Mesendoderm (in vitro differentiated cells): ENCODE results near the gene ANKRD12.
"Not testable (repeated sequence)": the region's sequence is repeated elsewhere in the genome, so short reads cannot be mapped to it uniquely, and the experiment has no call there.

Experiments
- DNase-seq: peaks from one replicate; pipeline ENCODE4 v3.0.0; 2013
- H2AK5ac ChIP-seq: 2 replicates; pipeline ENCODE4 v1.6.1; 2013; ENCODE audit warnings: low read length, inconsistent platforms
- H2BK120ac ChIP-seq: 2 replicates; pipeline ENCODE4 v1.6.1; 2013; ENCODE audit warnings: low read depth, mild to moderate bottlenecking, low read length, moderate library complexity, mixed read lengths
- H2BK15ac ChIP-seq: replicated peaks from 2 replicates; pipeline ENCODE4 v1.6.1; 2013; ENCODE audit warnings: low read depth, mild to moderate bottlenecking, moderate library complexity
- H2BK5ac ChIP-seq: 2 replicates; pipeline ENCODE4 v1.6.1; 2013; ENCODE audit warnings: low read length, inconsistent platforms
- H3K18ac ChIP-seq: 2 replicates; pipeline ENCODE4 v1.6.1; 2013; ENCODE audit warnings: mild to moderate bottlenecking, low read length, mixed read lengths
- H3K23ac ChIP-seq: one replicate; pipeline ENCODE4 v1.6.1; 2013; ENCODE audit warnings: low read length
- H3K27ac ChIP-seq: 2 replicates; pipeline ENCODE4 v1.5.1; 2013; ENCODE audit warnings: low read depth, mild to moderate bottlenecking, inconsistent platforms, low read length, moderate library complexity
- H3K27me3 ChIP-seq: 2 replicates; pipeline ENCODE4 v1.6.1; 2013; ENCODE audit warnings: low read length, control low read depth, mild to moderate bottlenecking, inconsistent platforms; ENCODE audit not compliant: insufficient read depth, poor library complexity
- H3K36me3 ChIP-seq: 2 replicates; pipeline ENCODE4 v1.6.1; 2013; ENCODE audit warnings: low read length, inconsistent platforms; ENCODE audit not compliant: control insufficient read depth, insufficient read depth
- H3K4ac ChIP-seq: one replicate; pipeline ENCODE4 v1.6.1; 2013; ENCODE audit warnings: low read depth, mild to moderate bottlenecking, low read length, moderate library complexity
- H3K4me1 ChIP-seq: 2 replicates; pipeline ENCODE4 v1.6.1; 2013; ENCODE audit warnings: low read depth, low read length, inconsistent platforms; ENCODE audit not compliant: control insufficient read depth
- H3K4me2 ChIP-seq: 2 replicates; pipeline ENCODE4 v1.6.1; 2013; ENCODE audit warnings: low read length
- H3K4me3 ChIP-seq: 2 replicates; pipeline ENCODE4 v1.5.1; 2013; ENCODE audit warnings: mild to moderate bottlenecking, low read length
- H3K56ac ChIP-seq: one replicate; pipeline ENCODE4 v1.6.1; 2013; ENCODE audit warnings: low read length
- H3K79me1 ChIP-seq: 2 replicates; pipeline ENCODE4 v1.6.1; 2013; ENCODE audit warnings: low read length, inconsistent platforms
- H3K79me2 ChIP-seq: 2 replicates; pipeline ENCODE4 v1.6.1; 2013; ENCODE audit warnings: mild to moderate bottlenecking, low read length; ENCODE audit not compliant: control insufficient read depth, insufficient read depth
- H3K9ac ChIP-seq: 2 replicates; pipeline ENCODE4 v1.6.1; 2013; ENCODE audit warnings: low read length, inconsistent platforms
- H4K5ac ChIP-seq: one replicate; pipeline ENCODE4 v1.6.1; 2013; ENCODE audit warnings: low read length
- H4K8ac ChIP-seq: one replicate; pipeline ENCODE4 v1.6.1; 2013; ENCODE audit warnings: low read depth, mild to moderate bottlenecking, control low read depth, low read length, moderate library complexity
- WGBS: extraction: QIAGEN DNeasy Blood & Tissue Kit; methylation state at CpG from one replicate; pipeline ENCODE4 v1.1.7; 2013; ENCODE audit warnings: low lambda C conversion rate, missing lambda C conversion rate; ENCODE audit not compliant: insufficient coverage; ENCODE audit errors: extremely low coverage; 5-methylcytosine and 5-hydroxymethylcytosine counted together

ANKRD12 gene

DNA sequence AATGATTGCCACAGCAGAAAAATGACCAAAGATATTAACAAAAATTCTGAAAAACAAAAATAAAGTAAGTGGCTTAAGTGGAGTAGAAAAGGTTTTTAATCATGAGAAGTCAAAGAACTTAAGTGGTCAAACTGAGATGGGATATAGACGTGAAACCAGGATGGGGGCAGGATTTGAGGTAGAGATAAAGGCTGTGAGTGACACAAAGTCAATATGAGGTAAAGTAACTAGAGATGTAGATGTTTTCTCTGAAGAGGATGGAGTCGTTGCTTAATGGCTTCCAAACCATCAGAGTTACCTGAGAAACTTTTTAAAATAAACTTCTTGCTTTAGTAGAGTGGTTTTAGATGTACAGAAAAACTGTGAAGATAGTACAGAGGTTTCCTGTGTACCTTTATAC lies 21.2 kb downstream of the ANKRD12 start:
- no peak overlapping the region for H3K4ac ChIP-seq
- H3K23ac ChIP-seq: no peak overlapping the region
- no peaks in the 10 kb centered on the region for H3K36me3 ChIP-seq
- WGBS: no CpG with 5 or more reads among the region's 2 CpGs
- no peak overlapping the region for H4K5ac ChIP-seq
- H3K56ac ChIP-seq: no peak overlapping the region
- DNase-seq: no peak
- H2AK5ac ChIP-seq: no peak overlapping the region
- no peak overlapping the region for H2BK15ac ChIP-seq
- H3K79me2 ChIP-seq: peaks cover 6% of the 10 kb centered on the region
- H3K27ac ChIP-seq: no peak overlapping the region
- no peak overlapping the region for H3K9ac ChIP-seq
- peaks cover 8% of the 10 kb centered on the region for H3K79me1 ChIP-seq
- H2BK120ac ChIP-seq: no peak overlapping the region
- no peak overlapping the region for H3K18ac ChIP-seq
- H3K4me3 ChIP-seq: no peak overlapping the region
- H2BK5ac ChIP-seq: no peak overlapping the region
- no peaks in the 10 kb centered on the region for H3K4me1 ChIP-seq
- H4K8ac ChIP-seq: no peak overlapping the region
- H3K27me3 ChIP-seq: no peaks in the 10 kb centered on the region
- H3K4me2 ChIP-seq: no peak overlapping the region

DNA sequence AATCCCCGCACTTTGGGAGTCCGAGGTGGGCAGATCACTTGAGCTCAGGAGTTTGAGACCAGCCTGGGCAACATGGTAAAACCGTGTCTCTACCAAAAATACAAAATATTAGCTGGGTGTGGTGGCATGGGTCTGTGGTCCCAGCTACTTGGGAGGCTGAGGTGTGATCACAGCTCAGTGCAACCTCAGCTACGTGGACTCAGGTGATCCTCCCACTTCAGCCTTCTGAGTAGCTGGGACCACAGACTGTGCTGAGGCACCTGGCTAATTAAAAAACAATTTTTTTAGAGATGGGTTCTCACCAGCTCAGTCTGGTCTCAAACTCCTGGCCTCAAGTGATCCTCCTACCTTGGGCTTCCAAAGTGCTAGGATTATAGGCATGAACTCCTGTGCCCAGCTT lies 23.4 kb downstream of the ANKRD12 start:
- DNase-seq: no peak
- Histone ChIP-seq H3K79me2 (peaks cover 4% of the 10 kb centered on the region), H4K5ac (no peak overlapping the region), H2BK5ac (no peak overlapping the region), H4K8ac (no peak overlapping the region), H3K9ac (no peak overlapping the region), H3K18ac (no peak overlapping the region), H3K4me3 (no peak overlapping the region), H3K4ac (no peak overlapping the region), H3K56ac (no peak overlapping the region), H3K4me1 (no peaks in the 10 kb centered on the region), H3K4me2 (no peak overlapping the region), H3K79me1 (peaks cover 4% of the 10 kb centered on the region), H3K23ac (no peak overlapping the region), H3K27ac (no peak overlapping the region), H2BK15ac (no peak overlapping the region), H3K27me3 (no peaks in the 10 kb centered on the region), H2AK5ac (no peak overlapping the region), H2BK120ac (no peak overlapping the region), H3K36me3 (no peaks in the 10 kb centered on the region)
- no CpG with 5 or more reads among the region's 4 CpGs for WGBS

- DNase-seq, H3K79me1 ChIP-seq, H2BK120ac ChIP-seq, H2BK5ac ChIP-seq, H2AK5ac ChIP-seq, H3K56ac ChIP-seq, H2BK15ac ChIP-seq, H3K79me2 ChIP-seq, H3K4ac ChIP-seq, H4K8ac ChIP-seq, H3K4me2 ChIP-seq, H3K27me3 ChIP-seq, H3K9ac ChIP-seq, H3K4me3 ChIP-seq, H3K18ac ChIP-seq, H3K36me3 ChIP-seq, H3K4me1 ChIP-seq, H4K5ac ChIP-seq, H3K27ac ChIP-seq, H3K23ac ChIP-seq: not testable (repeated sequence)
- no CpG with 5 or more reads among the region's 4 CpGs for WGBS
Measured at GRCh38 chr18:9162663-9163062, 26.1 kb downstream of the ANKRD12 start.

DNA sequence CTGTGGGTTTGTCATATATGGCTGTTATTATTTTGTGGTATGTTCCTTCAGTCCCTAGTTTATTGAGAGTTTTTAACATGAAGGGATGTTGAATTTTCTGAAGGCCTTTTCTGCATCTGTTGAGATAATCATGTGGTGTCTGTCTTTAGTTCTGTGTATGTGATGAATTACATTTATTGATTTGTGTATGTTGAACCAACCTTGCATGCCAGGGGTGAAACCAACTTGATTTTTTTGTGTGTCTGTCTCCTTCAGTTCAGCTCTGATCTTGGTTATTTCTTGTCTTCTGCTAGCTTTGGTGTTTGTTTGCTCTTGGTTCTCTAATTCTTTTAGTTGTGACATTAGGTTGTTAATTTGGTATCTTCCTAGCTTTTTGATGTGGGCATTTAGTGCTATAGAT lies 27.6 kb downstream of the ANKRD12 start:
- H3K27ac ChIP-seq, H2BK5ac ChIP-seq, H3K23ac ChIP-seq, H3K4me1 ChIP-seq, H3K4ac ChIP-seq, H3K4me2 ChIP-seq, H3K79me1 ChIP-seq, H2BK120ac ChIP-seq, H3K27me3 ChIP-seq, H3K9ac ChIP-seq, H3K56ac ChIP-seq, DNase-seq, H3K4me3 ChIP-seq, H3K79me2 ChIP-seq, H2BK15ac ChIP-seq, H2AK5ac ChIP-seq, H4K8ac ChIP-seq, H3K18ac ChIP-seq, H3K36me3 ChIP-seq, H4K5ac ChIP-seq: not testable (repeated sequence)

- not testable (repeated sequence) for H2BK120ac ChIP-seq, H3K56ac ChIP-seq, H3K18ac ChIP-seq, H3K27ac ChIP-seq, H2BK15ac ChIP-seq, H3K4ac ChIP-seq, H3K36me3 ChIP-seq, H4K5ac ChIP-seq, H3K4me3 ChIP-seq, H3K79me1 ChIP-seq, H2BK5ac ChIP-seq, DNase-seq, H3K4me1 ChIP-seq, H2AK5ac ChIP-seq, H3K27me3 ChIP-seq, H3K9ac ChIP-seq, H3K4me2 ChIP-seq, H4K8ac ChIP-seq, H3K23ac ChIP-seq, H3K79me2 ChIP-seq
- no CpG with 5 or more reads among the region's 3 CpGs for WGBS
Measured at GRCh38 chr18:9165883-9166282, 29.3 kb downstream of the ANKRD12 start.

- not testable (repeated sequence) for H2BK5ac ChIP-seq, H3K4ac ChIP-seq, H3K79me2 ChIP-seq, H3K27ac ChIP-seq, DNase-seq, H3K9ac ChIP-seq, H4K5ac ChIP-seq, H4K8ac ChIP-seq, H3K4me2 ChIP-seq, H2BK120ac ChIP-seq, H3K36me3 ChIP-seq, H3K79me1 ChIP-seq, H3K4me1 ChIP-seq, H3K23ac ChIP-seq, H3K56ac ChIP-seq, H2AK5ac ChIP-seq, H3K18ac ChIP-seq, H3K27me3 ChIP-seq, H3K4me3 ChIP-seq, H2BK15ac ChIP-seq
- no CpG with 5 or more reads among the region's 3 CpGs for WGBS
Measured at GRCh38 chr18:9169515-9169914, 32.9 kb downstream of the ANKRD12 start.
